Stimulated activated CD8-positive, alpha-beta memory T cell treated with anti-CD3 and anti-CD28 coated beads, Interleukin-7, amount 100 ng/mL, for 4 hours (primary cell): ENCODE results near the gene MTHFSD.

Experiments used
- DNase-seq, 2 donors: peaks; one replicate each; pipeline ENCODE4 v3.0.0-alpha.2; 2020; ENCODE audit warnings: low read depth in 2 of 2

The MTHFSD gene

GRCh38 chr16:86502856-86503748 lies 51.9 kb downstream of the MTHFSD start:
- DNase-seq, result no peak

- no peak for DNase-seq
These were observed 52.8 kb downstream of the MTHFSD start for GRCh38 chr16:86501989-86502855.

GRCh38 chr16:86500708-86501510 lies 54.1 kb downstream of the MTHFSD start:
- no peak for DNase-seq

GRCh38 chr16:86499889-86500707 lies 54.9 kb downstream of the MTHFSD start:
- no peak for DNase-seq

- no peak for DNase-seq
These were observed 55.6 kb downstream of the MTHFSD start for GRCh38 chr16:86499440-86499786.

- no peak for DNase-seq
These were observed 56.2 kb downstream of the MTHFSD start for GRCh38 chr16:86498671-86499439.

- DNase-seq, result no peak
These were observed 56.8 kb downstream of the MTHFSD start for GRCh38 chr16:86498155-86498670.

GRCh38 chr16:86497551-86498021 lies 57.4 kb downstream of the MTHFSD start:
- DNase-seq, result no peak

- DNase-seq, result no peak
These were observed 58.0 kb downstream of the MTHFSD start for GRCh38 chr16:86496929-86497461.

GRCh38 chr16:86496262-86496928 lies 58.6 kb downstream of the MTHFSD start:
- DNase-seq, result no peak

GRCh38 chr16:86495756-86496261 lies 59.2 kb downstream of the MTHFSD start:
- DNase-seq, result no peak

- no peak for DNase-seq
These were observed 59.7 kb downstream of the MTHFSD start for GRCh38 chr16:86495357-86495701.

GRCh38 chr16:86494565-86495356 lies 60.3 kb downstream of the MTHFSD start:
- DNase-seq, result no peak

GRCh38 chr16:86494039-86494564 lies 60.9 kb downstream of the MTHFSD start:
- no peak for DNase-seq

- no peak for DNase-seq
These were observed 61.9 kb downstream of the MTHFSD start for GRCh38 chr16:86492961-86493629.

- DNase-seq, result no peak
These were observed 62.6 kb downstream of the MTHFSD start for GRCh38 chr16:86492267-86492960.

GRCh38 chr16:86491640-86492023 lies 63.4 kb downstream of the MTHFSD start:
- DNase-seq, result no peak
